Esophagus squamous epithelium (tissue), 4 donors: ENCODE measurements around the gene MSL3B.

Source experiments
- CTCF ChIP-seq, 6 experiments: fragments of 450-650 bp in 4 of 6; fragments of 200-600 bp in 2 of 6; sonication (generic) in 2 of 6; IDR thresholded peaks; one replicate each; pipeline ENCODE4 v1.5.1; 2016 to 2019; ENCODE audit warnings: antibody characterized with exemption in 6 of 6, mild to moderate bottlenecking in 4 of 6, moderate library complexity in 4 of 6
- POLR2A ChIP-seq, 4 donors: fragments of 450-650 bp; IDR thresholded peaks; one replicate each; pipeline ENCODE4 v1.6.1; 2017; ENCODE audit warnings: antibody characterized with exemption in 4 of 4, mild to moderate bottlenecking in 4 of 4, moderate library complexity in 3 of 4

GRCh38 chr2:233847248-233847898 is 20.8 kb downstream of the MSL3B start:
- TF ChIP-seq CTCF (IDR thresholded peaks at IDR 0.05) (no peak), POLR2A (IDR thresholded peaks at IDR 0.05) (no peak)
